ENCODE data around the gene STX4.

- TF ChIP-seq, protein P1, sequence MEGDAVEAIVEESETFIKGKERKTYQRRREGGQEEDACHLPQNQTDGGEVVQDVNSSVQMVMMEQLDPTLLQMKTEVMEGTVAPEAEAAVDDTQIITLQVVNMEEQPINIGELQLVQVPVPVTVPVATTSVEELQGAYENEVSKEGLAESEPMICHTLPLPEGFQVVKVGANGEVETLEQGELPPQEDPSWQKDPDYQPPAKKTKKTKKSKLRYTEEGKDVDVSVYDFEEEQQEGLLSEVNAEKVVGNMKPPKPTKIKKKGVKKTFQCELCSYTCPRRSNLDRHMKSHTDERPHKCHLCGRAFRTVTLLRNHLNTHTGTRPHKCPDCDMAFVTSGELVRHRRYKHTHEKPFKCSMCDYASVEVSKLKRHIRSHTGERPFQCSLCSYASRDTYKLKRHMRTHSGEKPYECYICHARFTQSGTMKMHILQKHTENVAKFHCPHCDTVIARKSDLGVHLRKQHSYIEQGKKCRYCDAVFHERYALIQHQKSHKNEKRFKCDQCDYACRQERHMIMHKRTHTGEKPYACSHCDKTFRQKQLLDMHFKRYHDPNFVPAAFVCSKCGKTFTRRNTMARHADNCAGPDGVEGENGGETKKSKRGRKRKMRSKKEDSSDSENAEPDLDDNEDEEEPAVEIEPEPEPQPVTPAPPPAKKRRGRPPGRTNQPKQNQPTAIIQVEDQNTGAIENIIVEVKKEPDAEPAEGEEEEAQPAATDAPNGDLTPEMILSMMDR (IDR thresholded peaks at IDR 0.05; ENCODE audit: low read length), result no peak
- TF ChIP-seq EZH2 (IDR thresholded peaks at IDR 0.05; ENCODE audit: borderline replicate concordance, low read length), result no peak
Measured at GRCh38 chr16:31085411-31085810, 52.1 kb downstream of the STX4 start.

All from OCI-LY1 (cell line).